IPS-15b (cell line): ENCODE measurements around the gene IFNGR2.

ENCODE experiments used
- H3K27me3 ChIP-seq: one replicate; pipeline ENCODE4 v1.6.1; 2013; ENCODE audit warnings: low read length; ENCODE audit not compliant: control insufficient read depth, insufficient read depth
- H3K36me3 ChIP-seq: one replicate; pipeline ENCODE4 v1.6.1; 2013; ENCODE audit warnings: low read length; ENCODE audit not compliant: control insufficient read depth, insufficient read depth
- H3K4me1 ChIP-seq: one replicate; pipeline ENCODE4 v1.6.1; 2013; ENCODE audit warnings: mild to moderate bottlenecking, low read length; ENCODE audit not compliant: control insufficient read depth, insufficient read depth
- H3K4me3 ChIP-seq: one replicate; pipeline ENCODE4 v1.5.1; 2013; ENCODE audit warnings: low read depth, low read length
- H3K9ac ChIP-seq: one replicate; pipeline ENCODE4 v1.6.1; 2013; ENCODE audit warnings: low read depth, mild to moderate bottlenecking, low read length
- H3K9me3 ChIP-seq: one replicate; pipeline ENCODE4 v1.6.1; 2013; ENCODE audit warnings: mild to moderate bottlenecking, low read length; ENCODE audit not compliant: control insufficient read depth, insufficient read depth

The IFNGR2 gene

GRCh38 chr21:33479679-33480480 is 76.7 kb downstream of the IFNGR2 start, which contains the start of gene TMEM50B:
TSS of gene TMEM50B (minus strand) at chr21:33479974. CDS start at chr21:33468885, 11,089 bp downstream.
- H3K9me3 ChIP-seq: no peaks in the 10 kb centered on the region
- peak within 1 kb of the TSS; percentile 92 for H3K4me3 ChIP-seq
- H3K27me3 ChIP-seq: peaks cover 2% of the 10 kb centered on the region
- H3K4me1 ChIP-seq: peaks cover 4% of the 10 kb centered on the region
- peak within 1 kb of the TSS; percentile 68 for H3K9ac ChIP-seq
- no peaks in the 10 kb centered on the region for H3K36me3 ChIP-seq

- Histone ChIP-seq H3K27me3 (peaks cover 2% of the 10 kb centered on the region), H3K4me1 (peaks cover 4% of the 10 kb centered on the region), H3K9ac (peak overlapping the region; percentile 68), H3K4me3 (peak overlapping the region; percentile 92), H3K36me3 (no peaks in the 10 kb centered on the region), H3K9me3 (no peaks in the 10 kb centered on the region)
These were observed 77.4 kb downstream of the IFNGR2 start for GRCh38 chr21:33480481-33481103.

- peaks cover 4% of the 10 kb centered on the region for H3K4me1 ChIP-seq
- H3K9me3 ChIP-seq: no peaks in the 10 kb centered on the region
- no peak overlapping the region for H3K4me3 ChIP-seq
- peaks cover 2% of the 10 kb centered on the region for H3K27me3 ChIP-seq
- H3K9ac ChIP-seq: no peak overlapping the region
- H3K36me3 ChIP-seq: no peaks in the 10 kb centered on the region
These were observed 78.2 kb downstream of the IFNGR2 start for GRCh38 chr21:33481314-33481943.
